Suppressor macrophage treated with lipopolysaccharide for 4 hours (primary cell): ENCODE data around the gene CAMKK2.
"Not testable (repeated sequence)": the region's sequence is repeated elsewhere in the genome, so short reads cannot be mapped to it uniquely, and the experiment has no call there.

ENCODE experiments used
- DNase-seq: peaks from one replicate; pipeline ENCODE4 v3.0.0-alpha.2; 2020

Gene CAMKK2

DNA sequence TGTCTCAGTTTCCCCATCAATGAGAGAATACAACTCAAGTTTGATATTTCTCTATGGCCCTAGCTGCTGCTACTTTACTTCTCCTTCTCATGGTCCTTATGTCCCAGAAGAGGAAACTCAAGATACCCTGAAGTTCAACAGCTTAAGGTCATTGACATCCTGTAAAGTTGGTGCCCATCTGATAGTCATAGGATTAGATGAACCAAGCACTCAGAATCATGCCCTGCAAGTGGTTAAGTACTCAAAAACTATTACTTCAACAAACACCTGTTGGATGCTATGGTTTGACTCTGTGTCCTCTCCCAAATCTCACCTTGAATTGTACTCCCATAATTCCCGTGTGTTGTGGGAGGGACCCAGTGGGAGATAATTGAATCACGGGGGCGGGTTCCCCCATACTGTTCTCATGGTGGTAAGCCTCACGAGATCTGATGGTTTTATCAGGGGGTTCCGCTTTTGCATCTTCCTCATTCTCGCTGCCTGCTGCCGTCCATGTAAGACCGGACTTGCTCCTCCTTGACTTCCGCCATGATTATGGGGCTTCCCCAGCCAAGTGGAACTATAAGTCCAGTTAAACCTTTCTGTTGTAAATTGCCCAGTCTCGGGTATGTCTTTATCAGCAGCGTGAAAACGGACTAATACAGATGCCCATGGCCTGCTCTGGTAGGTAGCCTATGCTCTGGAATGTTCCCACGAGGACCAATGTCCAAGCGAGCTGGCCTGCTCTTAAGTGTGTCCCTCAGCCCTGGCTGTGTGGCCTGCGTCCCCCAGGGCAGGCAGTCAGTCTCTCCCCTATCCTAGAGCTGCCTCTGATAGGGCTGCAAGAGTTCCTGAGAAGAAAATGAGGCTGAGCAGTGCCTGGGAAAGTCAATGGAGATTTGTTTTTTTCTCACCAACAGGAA is 18.1 kb downstream of the CAMKK2 start:
- peak; percentile 93 for DNase-seq

DNA sequence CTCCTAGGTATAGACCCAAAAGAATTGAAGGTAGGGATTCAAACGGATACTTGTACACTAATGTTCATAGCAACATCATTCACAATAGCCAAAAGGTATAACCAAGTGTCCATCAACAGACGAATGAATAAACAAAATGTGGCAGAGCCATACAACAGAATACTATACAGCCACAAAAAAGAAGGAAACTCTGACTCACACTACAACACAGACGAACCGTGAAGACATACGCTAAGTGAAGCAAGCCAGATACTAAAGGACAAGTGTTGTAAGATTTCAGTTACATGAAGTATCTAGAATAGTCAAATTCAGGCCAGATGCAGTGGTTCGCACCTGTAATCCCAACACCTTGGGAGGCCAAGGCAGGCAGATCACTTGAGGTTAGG is 19.1 kb downstream of the CAMKK2 start:
- peak; percentile 60 for DNase-seq

GRCh38 chr12:121274036-121274763 is 22.3 kb downstream of the CAMKK2 start:
- DNase-seq, result no peak

DNA sequence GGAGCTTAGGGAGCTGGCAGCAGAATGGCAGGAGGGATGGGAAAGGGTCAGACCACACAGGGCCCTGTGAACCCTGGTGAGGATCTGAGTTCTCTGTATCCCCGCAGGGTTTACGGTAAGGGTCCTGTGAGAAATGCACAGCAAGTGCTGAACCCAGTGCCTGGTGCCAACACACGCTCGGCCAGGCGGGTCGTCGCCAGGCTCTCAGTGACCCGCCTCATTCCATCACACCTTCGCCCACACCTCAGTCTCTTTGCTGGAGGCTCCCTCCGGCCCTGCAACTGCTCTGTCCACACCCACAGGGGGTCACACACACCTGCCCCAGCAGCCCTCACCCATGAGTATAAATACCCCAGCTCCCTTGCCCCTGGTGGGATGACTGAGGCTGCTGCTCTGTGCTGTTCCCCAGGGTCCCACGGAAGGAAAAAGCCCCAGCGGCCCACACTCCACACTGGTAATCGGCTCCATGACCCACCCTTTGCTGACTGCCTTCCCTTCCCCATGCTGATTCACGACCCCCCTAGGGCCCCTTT is 23.1 kb downstream of the CAMKK2 start:
- DNase-seq, result no peak

DNA sequence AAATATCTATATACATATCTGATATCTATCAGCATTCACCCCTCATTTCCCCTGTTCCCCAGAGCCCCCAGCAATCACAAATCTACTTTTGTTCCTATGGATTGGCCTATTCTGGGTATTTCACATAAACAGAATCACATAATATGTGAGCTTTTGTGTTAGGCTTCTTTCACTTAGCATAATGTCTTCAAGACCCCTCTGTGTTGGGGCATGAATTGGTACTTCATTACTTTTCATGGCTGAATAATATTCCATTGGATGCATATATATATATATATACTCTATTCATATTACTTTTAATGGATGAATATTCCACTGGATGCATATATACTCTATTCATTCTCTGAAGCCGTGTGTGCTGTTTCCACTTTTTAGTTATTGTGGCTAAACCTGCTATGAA is 28.7 kb downstream of the CAMKK2 start:
- no peak for DNase-seq

GRCh38 chr12:121264951-121265515 is 31.5 kb downstream of the CAMKK2 start:
- DNase-seq, result no peak

DNA sequence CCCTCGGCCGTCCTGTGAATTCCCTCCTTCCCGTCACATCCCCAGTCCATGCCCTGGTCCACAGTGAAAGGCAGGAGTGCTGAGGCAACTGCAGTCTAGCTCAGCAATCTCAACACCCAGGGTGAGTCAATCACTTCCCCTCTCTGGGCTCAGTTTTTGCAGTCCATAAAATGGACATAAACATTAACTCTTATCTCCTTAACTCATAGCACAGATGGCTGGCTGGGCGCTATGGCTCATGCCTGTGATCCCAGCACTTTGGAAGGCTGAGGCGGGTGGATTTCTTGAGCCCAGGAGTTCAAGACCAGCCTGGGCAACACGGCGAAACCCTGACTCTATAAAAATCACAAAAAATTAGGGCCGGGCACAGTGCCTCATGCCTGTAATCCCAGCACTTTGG is 32.4 kb downstream of the CAMKK2 start:
- no peak for DNase-seq

GRCh38 chr12:121263206-121263935 is 33.1 kb downstream of the CAMKK2 start:
- DNase-seq, result no peak

GRCh38 chr12:121261398-121261797 is 35.1 kb downstream of the CAMKK2 start:
- DNase-seq, result no peak

DNA sequence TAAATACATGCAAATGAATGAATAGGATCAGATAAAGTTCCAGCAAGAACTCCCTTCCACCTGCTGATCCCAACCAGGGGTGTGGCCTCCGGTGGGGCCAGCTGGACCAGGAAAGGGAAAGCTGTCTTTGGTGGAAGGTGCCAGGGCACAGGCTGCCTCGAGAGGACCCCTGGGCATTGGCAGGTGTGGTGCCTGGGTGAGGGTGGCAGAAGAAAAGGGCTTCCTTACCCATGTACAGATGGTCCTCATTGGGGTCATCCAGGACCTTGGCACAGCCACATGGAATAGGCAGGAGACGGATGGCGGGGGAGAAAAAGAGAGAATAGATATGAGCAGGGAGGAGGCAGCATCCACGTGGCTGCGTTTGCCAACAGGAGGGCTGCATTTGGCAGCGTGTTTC is 36.4 kb downstream of the CAMKK2 start:
- no peak for DNase-seq

- no peak for DNase-seq
Observed at GRCh38 chr12:121259074-121259473, 37.4 kb downstream of the CAMKK2 start.

- DNase-seq, result not testable (repeated sequence)
Observed at GRCh38 chr12:121257704-121258449, 38.6 kb downstream of the CAMKK2 start.

DNA sequence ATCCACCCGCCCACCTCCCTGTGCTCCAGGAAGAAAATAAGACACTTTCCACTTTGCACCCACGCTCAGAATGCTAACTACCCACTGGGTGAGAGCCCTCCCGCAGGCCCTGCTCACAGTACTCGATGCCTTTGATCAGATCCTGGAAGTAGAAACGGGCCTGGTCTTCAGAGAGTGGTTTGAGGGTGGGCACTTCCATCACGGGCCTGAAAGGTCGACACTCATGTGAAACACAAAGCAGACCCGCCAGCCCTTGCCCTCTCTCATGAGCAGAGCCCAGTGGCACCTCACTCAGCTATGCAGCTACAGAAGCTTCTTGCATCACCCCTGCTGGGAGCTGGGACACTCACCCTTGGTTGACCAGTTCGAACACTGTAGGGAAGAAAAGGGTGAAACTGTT is 41.1 kb downstream of the CAMKK2 start:
- no peak for DNase-seq

DNA sequence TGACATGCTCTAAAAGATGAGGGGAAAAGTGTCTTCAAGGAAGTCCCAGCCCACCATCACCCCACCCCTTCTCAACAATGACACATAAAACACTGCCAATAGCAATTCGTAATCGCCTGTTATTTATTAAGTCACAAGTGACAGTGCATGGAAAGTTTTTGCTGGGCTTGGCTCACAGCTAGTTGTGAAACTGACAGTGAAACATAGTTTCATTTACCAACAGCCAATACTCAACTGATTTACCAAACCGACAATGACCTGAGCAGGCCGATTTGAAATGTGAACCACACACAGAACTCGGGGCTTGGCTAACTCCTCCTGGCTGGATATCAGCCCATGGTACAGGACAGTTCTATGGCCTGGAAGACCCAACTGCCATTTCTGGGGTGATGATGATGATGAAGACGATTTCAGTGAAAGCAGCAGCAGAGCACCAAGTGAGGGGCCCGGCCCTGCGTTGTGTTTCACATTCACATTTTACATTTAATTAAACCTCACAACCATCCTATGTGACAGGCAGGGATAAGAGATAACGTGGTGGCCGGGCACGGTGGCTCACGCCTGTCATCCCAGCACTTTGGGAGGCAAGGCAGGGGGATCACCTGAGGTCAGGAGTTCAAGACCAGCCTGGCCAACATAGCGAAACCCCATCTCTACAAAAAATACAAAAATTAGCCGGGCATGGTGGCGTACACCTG is 42.7 kb downstream of the CAMKK2 start:
- peak; percentile 19 for DNase-seq

GRCh38 chr12:121252712-121253345 is 43.7 kb downstream of the CAMKK2 start:
- DNase-seq, result no peak

- no peak for DNase-seq
Observed at GRCh38 chr12:121251838-121252237, 44.7 kb downstream of the CAMKK2 start.

- DNase-seq, result no peak
Observed at GRCh38 chr12:121250359-121250758, 46.1 kb downstream of the CAMKK2 start.

GRCh38 chr12:121248622-121249021 is 47.9 kb downstream of the CAMKK2 start:
- DNase-seq, result no peak

DNA sequence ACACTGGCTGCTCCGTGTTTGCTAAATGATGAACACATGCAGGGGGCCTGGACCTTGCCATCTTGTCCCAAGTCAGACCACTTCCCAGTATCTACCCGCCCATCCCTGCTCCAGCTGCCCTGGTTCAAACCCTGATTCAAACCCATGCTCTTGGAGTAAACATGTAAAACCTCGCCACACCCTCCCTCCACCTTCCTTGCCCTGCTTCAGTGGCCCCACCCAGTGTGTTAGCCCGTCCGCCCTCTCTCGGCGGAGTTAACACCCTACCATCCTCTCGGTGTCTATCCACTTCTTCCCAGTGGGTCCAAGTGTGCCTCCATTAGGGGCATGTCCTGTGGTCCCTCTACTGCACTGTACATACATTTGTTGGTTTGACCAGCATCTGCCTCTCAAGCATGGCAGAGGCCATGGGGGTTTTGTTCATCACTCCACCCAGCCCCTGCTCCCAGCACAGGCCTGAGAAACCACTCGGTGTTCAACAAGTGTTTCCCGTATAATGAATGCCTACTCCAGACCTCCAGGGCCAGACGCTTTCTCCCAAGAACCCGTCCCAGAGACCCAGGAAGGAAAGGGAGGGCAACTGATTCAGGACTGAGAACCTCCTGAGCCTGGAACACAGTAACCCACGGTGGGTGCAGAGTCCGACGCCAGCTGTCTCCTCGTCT is 49.5 kb downstream of the CAMKK2 start:
- no peak for DNase-seq

DNA sequence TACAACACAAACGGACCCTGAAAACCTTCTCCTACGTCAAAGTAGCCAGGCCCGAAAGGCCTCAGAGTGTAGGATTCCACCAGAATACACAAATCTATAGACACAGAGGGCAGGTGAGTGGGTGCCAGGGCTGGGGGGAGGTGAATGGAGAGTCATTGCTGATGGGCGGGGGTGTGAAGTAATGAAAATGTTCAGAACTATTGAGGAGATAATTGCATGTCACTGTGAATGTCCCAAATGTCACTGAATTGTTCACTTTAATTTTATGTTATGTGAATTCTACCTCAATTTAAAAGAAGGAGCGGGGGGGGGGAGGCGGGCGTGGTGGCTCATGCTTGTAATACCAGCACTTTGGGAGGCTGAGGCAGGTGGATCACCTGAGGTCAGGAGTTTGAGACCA is 50.6 kb downstream of the CAMKK2 start:
- no peak for DNase-seq
